DND-41 (cell line): Measurements from ENCODE around the gene LPIN1.

ENCODE experiments used
- EZH2 ChIP-seq: IDR thresholded peaks from 3 replicates; pipeline ENCODE4 v1.6.1; 2012; ENCODE audit warnings: borderline replicate concordance, low read depth, mild to moderate bottlenecking, moderate library complexity, low read length, inconsistent platforms; ENCODE audit not compliant: severe bottlenecking
- TF ChIP-seq, protein P1 (sequence below): IDR thresholded peaks from 2 replicates; pipeline ENCODE4 v1.5.1; 2012; ENCODE audit warnings: borderline replicate concordance, low read length, moderate library complexity, mild to moderate bottlenecking; ENCODE audit not compliant: poor library complexity, severe bottlenecking; ENCODE audit errors: extremely low read depth

DNA sequence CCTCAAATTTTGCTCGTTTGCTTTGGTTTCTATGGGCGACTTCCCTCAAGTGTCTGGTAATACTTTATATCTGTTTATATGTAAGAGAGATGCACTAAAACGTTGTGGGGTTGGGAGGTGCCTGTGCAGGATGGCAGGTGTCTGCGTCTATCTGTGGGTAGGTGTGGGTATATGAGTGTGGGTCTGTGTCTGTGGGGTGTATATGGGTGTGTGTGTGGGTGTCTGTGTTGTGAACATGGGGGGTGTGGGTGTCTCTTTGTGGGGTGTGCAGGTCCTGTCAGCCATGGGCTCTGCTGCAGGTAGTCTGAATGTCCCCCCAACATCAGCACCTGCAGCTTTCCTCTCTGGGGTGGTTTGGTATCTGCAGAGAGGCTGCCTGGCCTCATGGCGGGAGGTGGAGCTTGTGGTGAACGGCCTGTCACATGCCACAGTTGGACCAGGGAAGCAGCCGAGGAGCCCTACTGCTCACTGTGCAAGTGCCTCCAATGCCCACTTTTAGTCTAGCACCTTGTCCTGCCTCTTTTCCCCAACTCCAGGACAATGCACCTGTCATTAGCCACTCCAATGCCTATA lies 90.3 kb downstream of the LPIN1 start:
- TF ChIP-seq, protein P1, sequence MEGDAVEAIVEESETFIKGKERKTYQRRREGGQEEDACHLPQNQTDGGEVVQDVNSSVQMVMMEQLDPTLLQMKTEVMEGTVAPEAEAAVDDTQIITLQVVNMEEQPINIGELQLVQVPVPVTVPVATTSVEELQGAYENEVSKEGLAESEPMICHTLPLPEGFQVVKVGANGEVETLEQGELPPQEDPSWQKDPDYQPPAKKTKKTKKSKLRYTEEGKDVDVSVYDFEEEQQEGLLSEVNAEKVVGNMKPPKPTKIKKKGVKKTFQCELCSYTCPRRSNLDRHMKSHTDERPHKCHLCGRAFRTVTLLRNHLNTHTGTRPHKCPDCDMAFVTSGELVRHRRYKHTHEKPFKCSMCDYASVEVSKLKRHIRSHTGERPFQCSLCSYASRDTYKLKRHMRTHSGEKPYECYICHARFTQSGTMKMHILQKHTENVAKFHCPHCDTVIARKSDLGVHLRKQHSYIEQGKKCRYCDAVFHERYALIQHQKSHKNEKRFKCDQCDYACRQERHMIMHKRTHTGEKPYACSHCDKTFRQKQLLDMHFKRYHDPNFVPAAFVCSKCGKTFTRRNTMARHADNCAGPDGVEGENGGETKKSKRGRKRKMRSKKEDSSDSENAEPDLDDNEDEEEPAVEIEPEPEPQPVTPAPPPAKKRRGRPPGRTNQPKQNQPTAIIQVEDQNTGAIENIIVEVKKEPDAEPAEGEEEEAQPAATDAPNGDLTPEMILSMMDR, result no peak
- TF ChIP-seq EZH2, result no peak
